H1 (cell line): ENCODE data around the gene PACSIN2. TPM values are rescaled to one million over a fixed set of nuclear protein-coding genes. Genes with fewer than 3 reads are reported as not detected.

Experiments used
- SRF ChIP-seq: IDR thresholded peaks from 2 replicates; pipeline ENCODE4 v1.6.1; 2011; ENCODE audit warnings: mild to moderate bottlenecking, low read depth, low read length, moderate library complexity
- polyA plus RNA-seq, 7 experiments: library from polyadenylated mRNA; depleted of rRNA in 3 of 7; stranded (reverse) in 5 of 7; unstranded in 2 of 7; fragments of >200 nt in 5 of 7; fragments of 200-250 nt in 2 of 7; gene quantifications; 1 replicate in 5 of 7; 2 replicates in 1 of 7; 4 replicates in 1 of 7; pipeline versions ENCODE4 v1.2.1 to v1.2.3, GENCODE V29; 2011 to 2013; ENCODE audit warnings: missing spikeins in 2 of 7, mixed read lengths in 2 of 7
- total RNA-seq: library from RNA; stranded (reverse); fragmentation: NEBNext Ultra II Directional; extraction: Animal tissue kit (Norgen Biotek cat#: 25700); gene quantifications from 2 replicates; pipeline ENCODE4 v1.2.1, GENCODE V29; 2021
- TF ChIP-seq, protein P1 (sequence below): fragments of 300-600 bp; sonication (generic); IDR thresholded peaks from 2 replicates; pipeline ENCODE4 v1.7.1; 2012; ENCODE audit warnings: low read length, moderate library complexity, mild to moderate bottlenecking, inconsistent platforms; ENCODE audit not compliant: insufficient replicate concordance

The PACSIN2 gene
- total and polyA plus RNA-seq, 2 of the 8 experiments (the other 6 are each of a cell fraction or from before 2014, with no cell fraction given), result 44.8 to 64.2 TPM

DNA sequence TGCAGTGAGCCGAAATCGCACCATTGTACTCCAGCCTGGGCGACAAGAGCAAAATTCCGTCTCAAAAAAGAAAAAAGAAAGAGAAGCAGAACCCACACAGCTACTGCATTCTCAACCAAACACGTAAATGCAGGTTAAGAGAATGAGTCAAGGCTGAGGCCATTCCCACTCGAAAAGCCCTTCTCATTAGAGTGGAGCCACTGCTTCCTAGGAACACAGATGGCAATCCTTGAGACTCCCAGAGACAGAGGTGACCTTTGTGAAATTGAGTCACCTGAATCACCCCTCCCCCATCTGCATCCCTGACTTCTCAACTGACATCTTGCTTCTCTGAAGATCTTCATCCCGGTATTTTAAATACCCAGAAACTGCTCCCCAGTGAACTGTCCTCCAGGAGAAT lies 8.2 kb downstream of the PACSIN2 start (continued):
- TF ChIP-seq, protein P1, sequence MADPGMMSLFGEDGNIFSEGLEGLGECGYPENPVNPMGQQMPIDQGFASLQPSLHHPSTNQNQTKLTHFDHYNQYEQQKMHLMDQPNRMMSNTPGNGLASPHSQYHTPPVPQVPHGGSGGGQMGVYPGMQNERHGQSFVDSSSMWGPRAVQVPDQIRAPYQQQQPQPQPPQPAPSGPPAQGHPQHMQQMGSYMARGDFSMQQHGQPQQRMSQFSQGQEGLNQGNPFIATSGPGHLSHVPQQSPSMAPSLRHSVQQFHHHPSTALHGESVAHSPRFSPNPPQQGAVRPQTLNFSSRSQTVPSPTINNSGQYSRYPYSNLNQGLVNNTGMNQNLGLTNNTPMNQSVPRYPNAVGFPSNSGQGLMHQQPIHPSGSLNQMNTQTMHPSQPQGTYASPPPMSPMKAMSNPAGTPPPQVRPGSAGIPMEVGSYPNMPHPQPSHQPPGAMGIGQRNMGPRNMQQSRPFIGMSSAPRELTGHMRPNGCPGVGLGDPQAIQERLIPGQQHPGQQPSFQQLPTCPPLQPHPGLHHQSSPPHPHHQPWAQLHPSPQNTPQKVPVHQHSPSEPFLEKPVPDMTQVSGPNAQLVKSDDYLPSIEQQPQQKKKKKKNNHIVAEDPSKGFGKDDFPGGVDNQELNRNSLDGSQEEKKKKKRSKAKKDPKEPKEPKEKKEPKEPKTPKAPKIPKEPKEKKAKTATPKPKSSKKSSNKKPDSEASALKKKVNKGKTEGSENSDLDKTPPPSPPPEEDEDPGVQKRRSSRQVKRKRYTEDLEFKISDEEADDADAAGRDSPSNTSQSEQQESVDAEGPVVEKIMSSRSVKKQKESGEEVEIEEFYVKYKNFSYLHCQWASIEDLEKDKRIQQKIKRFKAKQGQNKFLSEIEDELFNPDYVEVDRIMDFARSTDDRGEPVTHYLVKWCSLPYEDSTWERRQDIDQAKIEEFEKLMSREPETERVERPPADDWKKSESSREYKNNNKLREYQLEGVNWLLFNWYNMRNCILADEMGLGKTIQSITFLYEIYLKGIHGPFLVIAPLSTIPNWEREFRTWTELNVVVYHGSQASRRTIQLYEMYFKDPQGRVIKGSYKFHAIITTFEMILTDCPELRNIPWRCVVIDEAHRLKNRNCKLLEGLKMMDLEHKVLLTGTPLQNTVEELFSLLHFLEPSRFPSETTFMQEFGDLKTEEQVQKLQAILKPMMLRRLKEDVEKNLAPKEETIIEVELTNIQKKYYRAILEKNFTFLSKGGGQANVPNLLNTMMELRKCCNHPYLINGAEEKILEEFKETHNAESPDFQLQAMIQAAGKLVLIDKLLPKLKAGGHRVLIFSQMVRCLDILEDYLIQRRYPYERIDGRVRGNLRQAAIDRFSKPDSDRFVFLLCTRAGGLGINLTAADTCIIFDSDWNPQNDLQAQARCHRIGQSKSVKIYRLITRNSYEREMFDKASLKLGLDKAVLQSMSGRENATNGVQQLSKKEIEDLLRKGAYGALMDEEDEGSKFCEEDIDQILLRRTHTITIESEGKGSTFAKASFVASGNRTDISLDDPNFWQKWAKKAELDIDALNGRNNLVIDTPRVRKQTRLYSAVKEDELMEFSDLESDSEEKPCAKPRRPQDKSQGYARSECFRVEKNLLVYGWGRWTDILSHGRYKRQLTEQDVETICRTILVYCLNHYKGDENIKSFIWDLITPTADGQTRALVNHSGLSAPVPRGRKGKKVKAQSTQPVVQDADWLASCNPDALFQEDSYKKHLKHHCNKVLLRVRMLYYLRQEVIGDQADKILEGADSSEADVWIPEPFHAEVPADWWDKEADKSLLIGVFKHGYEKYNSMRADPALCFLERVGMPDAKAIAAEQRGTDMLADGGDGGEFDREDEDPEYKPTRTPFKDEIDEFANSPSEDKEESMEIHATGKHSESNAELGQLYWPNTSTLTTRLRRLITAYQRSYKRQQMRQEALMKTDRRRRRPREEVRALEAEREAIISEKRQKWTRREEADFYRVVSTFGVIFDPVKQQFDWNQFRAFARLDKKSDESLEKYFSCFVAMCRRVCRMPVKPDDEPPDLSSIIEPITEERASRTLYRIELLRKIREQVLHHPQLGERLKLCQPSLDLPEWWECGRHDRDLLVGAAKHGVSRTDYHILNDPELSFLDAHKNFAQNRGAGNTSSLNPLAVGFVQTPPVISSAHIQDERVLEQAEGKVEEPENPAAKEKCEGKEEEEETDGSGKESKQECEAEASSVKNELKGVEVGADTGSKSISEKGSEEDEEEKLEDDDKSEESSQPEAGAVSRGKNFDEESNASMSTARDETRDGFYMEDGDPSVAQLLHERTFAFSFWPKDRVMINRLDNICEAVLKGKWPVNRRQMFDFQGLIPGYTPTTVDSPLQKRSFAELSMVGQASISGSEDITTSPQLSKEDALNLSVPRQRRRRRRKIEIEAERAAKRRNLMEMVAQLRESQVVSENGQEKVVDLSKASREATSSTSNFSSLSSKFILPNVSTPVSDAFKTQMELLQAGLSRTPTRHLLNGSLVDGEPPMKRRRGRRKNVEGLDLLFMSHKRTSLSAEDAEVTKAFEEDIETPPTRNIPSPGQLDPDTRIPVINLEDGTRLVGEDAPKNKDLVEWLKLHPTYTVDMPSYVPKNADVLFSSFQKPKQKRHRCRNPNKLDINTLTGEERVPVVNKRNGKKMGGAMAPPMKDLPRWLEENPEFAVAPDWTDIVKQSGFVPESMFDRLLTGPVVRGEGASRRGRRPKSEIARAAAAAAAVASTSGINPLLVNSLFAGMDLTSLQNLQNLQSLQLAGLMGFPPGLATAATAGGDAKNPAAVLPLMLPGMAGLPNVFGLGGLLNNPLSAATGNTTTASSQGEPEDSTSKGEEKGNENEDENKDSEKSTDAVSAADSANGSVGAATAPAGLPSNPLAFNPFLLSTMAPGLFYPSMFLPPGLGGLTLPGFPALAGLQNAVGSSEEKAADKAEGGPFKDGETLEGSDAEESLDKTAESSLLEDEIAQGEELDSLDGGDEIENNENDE, result no peak
- no peak for TF ChIP-seq SRF
- TF ChIP-seq, all 59 proteins: peak for 0
